ENCODE measurements around the gene TMEM263. TPM values are rescaled to one million over a fixed set of nuclear protein-coding genes. Genes with fewer than 3 reads are reported as not detected.

Gene TMEM263
- total and polyA plus RNA-seq, 11 donors = 11.6 to 59.2 (median 36.3) TPM

DNA sequence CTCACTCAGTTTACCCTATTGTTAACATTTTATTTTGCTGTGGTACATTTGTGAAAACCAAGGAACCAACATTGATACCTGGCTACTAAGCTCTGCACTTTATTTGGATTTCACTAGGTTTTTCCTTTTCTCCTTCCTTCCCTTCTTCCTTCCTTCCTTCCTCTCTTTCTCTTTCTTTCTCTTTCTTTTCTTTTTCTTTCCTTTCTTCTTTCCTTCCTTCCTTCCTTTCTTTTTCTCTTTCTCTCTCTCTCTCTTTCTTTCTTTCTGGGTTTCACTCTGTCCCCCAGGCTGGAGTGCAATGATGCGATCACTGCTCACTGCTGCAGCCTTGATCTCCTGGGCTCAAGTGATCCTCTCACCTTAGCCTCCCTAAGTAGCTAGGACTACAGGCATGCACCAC is 29.1 kb upstream of the TMEM263 start:
- no peak for TF ChIP-seq POLR2A (IDR thresholded peaks at IDR 0.05)
- TF ChIP-seq, protein P1, sequence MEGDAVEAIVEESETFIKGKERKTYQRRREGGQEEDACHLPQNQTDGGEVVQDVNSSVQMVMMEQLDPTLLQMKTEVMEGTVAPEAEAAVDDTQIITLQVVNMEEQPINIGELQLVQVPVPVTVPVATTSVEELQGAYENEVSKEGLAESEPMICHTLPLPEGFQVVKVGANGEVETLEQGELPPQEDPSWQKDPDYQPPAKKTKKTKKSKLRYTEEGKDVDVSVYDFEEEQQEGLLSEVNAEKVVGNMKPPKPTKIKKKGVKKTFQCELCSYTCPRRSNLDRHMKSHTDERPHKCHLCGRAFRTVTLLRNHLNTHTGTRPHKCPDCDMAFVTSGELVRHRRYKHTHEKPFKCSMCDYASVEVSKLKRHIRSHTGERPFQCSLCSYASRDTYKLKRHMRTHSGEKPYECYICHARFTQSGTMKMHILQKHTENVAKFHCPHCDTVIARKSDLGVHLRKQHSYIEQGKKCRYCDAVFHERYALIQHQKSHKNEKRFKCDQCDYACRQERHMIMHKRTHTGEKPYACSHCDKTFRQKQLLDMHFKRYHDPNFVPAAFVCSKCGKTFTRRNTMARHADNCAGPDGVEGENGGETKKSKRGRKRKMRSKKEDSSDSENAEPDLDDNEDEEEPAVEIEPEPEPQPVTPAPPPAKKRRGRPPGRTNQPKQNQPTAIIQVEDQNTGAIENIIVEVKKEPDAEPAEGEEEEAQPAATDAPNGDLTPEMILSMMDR (IDR thresholded peaks at IDR 0.05) = no peak
- DNase-seq (no peak), ATAC-seq (no peak)
- intact Hi-C loops (cut with DNase I) = no loop called here
- H3K36me3 ChIP-seq = no peaks in the 10 kb centered on the region
- H3K4me1 ChIP-seq = peaks cover 0 to 6% (median 0%) of the 10 kb centered on the region in 12 donors
- no peaks in the 10 kb centered on the region for H3K9me3 ChIP-seq
- peaks cover 0 to 83% (median 0%) of the 10 kb centered on the region in 9 donors for H3K27me3 ChIP-seq
- no peak overlapping the region for H3K4me3 ChIP-seq
- WGBS, 4 donors = 95 to 100% (median 99%) methylated on average over 1 of the region's 1 CpG
- H3K27ac ChIP-seq = no peak overlapping the region

DNA sequence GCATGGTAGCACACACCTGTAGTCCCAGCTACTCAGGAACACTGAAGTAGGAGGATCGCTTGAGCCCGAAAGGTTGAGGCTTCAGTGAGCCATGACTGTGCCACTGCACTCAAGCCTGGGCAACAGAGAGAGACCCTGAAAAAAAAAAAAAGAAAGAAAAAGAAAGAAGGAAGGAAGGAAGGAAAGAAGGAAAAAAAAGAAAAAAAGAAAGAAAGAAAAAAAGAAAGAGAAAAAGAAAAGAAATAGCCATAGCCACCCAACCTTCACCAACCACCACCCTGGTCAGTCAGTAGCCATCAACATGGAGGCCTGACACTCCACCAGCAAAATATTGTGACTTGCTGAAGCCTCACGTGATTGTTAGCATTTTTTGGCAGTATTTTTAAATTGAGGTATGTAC is 21.4 kb upstream of the TMEM263 start:
- Histone ChIP-seq H3K4me1 (no peaks in the 10 kb centered on the region), H3K36me3 (no peaks in the 10 kb centered on the region), H3K4me3 (no peak overlapping the region), H3K9me3 (peaks cover 0 to 4% (median 0%) of the 10 kb centered on the region in 12 donors), H3K27ac (no peak overlapping the region), H3K27me3 (peaks cover 0 to 43% (median 0%) of the 10 kb centered on the region in 9 donors)
- DNase-seq (no peak), ATAC-seq (no peak)
- intact Hi-C loops (cut with DNase I) = no loop called here
- WGBS, 4 donors = 81 to 88% (median 85%) methylated on average over 3 of the region's 3 CpGs
- TF ChIP-seq POLR2A (IDR thresholded peaks at IDR 0.05) = no peak
- TF ChIP-seq, protein P1 (IDR thresholded peaks at IDR 0.05) = no peak

DNA sequence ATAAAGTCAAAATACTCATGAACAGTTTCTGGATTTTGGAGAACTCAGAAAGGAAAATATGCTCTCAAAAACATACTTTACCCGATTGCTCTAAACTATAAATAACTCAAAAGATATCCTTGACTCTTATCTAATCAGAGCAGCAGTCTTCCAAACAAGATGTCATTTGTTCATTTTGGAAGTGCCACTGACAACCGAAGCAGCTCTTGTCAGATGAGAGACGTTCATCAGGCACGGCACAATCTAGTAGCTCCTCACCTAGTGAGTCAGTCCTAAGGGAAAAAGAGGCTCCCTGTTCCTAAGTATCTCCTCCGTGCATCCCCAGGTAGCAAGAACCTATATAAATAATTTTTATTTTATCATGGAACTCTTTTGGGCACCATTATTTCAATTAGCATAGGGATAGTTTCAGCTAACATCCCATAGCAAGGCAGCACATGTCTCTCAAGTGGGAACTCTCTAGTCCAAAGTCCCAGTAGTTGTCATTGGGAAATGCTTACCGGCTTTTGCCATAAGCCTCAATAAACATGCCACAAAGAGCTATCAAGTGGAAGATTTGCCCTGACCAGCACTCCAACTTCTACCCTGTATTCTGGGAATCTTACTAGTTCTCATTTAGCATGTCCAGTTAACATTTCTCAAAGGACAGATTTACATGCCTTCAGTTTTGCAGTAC is 14.1 kb upstream of the TMEM263 start:
- WGBS, 4 donors = 28 to 34% (median 33%) methylated on average over 6 of the region's 6 CpGs
- Histone ChIP-seq H3K27ac (no peak overlapping the region), H3K36me3 (no peaks in the 10 kb centered on the region), H3K27me3 (peaks cover 0 to 8% (median 0%) of the 10 kb centered on the region in 9 donors), H3K4me1 (peaks cover 0 to 13% (median 2%) of the 10 kb centered on the region in 12 donors), H3K9me3 (peaks cover 0 to 6% (median 0%) of the 10 kb centered on the region in 12 donors), H3K4me3 (no peak overlapping the region)
- ATAC-seq (no peak), DNase-seq (no peak)
- TF ChIP-seq, protein P1 (IDR thresholded peaks at IDR 0.05) = no peak
- no peak for TF ChIP-seq POLR2A (IDR thresholded peaks at IDR 0.05)
- intact Hi-C loops (cut with DNase I) = no loop called here

DNA sequence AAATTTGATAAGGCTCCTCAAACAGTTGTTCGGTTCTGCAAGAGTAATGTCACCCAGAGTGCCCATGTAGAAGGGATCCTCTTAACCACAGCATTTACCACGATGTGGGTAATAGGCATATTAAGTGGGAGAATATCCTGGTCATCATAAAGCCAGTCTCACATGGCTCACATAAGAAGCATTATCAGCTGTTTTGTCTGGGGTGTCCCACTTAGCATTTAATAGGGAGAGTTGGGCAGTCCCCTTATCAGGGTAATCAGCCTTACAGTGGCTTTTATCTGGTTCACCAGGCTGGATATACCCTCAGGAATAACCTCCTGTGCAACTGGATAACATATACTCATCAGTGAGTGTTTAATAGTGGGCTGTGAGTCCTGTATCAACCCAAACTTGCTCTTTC is 12.9 kb upstream of the TMEM263 start:
- 82 to 92% (median 89%) methylated on average over 2 of the region's 2 CpGs for WGBS, 4 donors
- no peak overlapping the region for H3K4me3 ChIP-seq
- no peak for TF ChIP-seq POLR2A (IDR thresholded peaks at IDR 0.05)
- TF ChIP-seq, protein P1 (IDR thresholded peaks at IDR 0.05) = no peak
- H3K27ac ChIP-seq = no peak overlapping the region
- peaks cover 0 to 13% (median 2%) of the 10 kb centered on the region in 12 donors for H3K4me1 ChIP-seq
- peaks cover 0 to 4% (median 0%) of the 10 kb centered on the region in 9 donors for H3K27me3 ChIP-seq
- intact Hi-C loops (cut with DNase I) = no loop called here
- ATAC-seq (no peak), DNase-seq (no peak)
- H3K36me3 ChIP-seq = no peaks in the 10 kb centered on the region
- H3K9me3 ChIP-seq = peaks cover 0 to 6% (median 0%) of the 10 kb centered on the region in 12 donors
